NCI-H82 treated with DMSO at 0.1 percent for 48 hours (cell line): ENCODE results near the gene AP5S1.

ENCODE experiments used
- DNase-seq: peaks from one replicate; lab custom pipeline; 2025; ENCODE audit not compliant: unreplicated experiment; lab: John Stamatoyannopoulos, UW

The AP5S1 gene

GRCh38 chr20:3873507-3873906 is 53.2 kb downstream of the AP5S1 start:
- no peak for DNase-seq

DNA sequence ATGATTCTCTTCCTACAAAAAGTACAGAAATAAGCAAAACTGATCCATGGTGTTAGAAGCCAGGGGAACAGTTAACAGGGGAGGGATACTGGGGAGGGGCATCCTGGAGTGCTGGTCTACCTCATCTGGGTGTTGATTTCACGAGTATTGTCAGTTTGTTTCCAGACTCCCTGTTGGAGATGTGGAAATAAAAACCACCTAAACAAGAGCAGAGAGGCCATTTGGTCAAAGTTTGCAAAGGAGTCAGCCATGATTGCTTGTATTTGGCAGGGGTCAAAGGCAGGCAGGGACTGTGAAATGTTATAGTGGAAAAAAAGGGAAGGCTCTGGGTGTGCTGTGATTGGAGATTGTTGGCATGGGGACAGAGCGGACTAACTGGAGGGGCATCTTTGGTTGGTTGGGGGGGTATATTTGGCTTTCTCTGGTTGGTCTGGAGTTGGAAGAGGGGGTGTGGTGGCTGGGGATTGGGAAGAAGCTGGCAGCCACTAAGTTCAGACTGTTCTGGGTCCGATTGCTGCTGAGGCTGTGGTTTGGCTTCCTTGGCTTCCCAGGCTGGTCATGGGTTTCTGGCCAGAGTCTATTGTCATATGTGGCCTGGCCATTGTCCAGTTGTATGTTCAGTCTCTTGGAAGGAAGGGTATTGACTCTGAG is 54.0 kb downstream of the AP5S1 start:
- no peak for DNase-seq

- DNase-seq: no peak
Observed at GRCh38 chr20:3875378-3875974, 55.1 kb downstream of the AP5S1 start.

DNA sequence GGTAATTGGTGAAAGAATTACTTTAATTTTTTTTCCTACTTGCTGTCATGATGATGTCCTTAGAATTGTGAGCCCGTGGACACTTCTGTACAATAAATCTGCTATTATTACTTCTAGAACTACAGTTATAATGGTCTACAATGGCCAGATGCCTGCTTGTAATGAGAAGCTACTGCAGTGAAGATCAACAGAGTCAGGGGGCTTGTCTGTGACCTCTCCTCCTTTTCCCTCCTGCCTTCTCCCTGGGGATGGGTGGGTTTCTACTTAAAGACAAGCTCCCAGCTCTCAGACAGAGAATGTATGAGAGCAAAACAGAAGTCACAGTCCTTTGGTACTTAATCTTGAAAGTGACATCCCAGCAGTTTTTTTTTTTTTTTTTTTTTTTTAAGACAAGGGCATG is 55.7 kb downstream of the AP5S1 start:
- no peak for DNase-seq

DNA sequence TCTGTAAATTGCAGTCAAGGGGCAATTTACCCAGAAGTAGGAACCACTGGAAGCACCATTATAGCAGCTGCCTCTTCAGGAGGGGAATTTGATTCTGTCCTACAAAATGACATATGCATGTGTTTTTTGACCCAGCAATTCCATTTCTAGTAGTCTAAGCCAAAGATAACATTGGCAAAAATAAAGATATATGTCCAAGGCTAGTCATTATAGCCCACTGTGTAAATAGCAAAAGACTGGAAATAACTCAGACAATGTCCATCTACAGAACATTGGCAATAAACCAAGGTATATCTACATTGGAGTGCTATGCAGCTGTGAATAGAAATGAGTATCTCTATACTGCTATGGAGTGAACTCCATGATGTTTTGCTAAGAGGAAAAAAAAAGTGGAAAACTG is 56.3 kb downstream of the AP5S1 start:
- DNase-seq: no peak
